Loucy (cell line): ENCODE data around the gene MAP4K1.

Experiments used
- H2AFZ ChIP-seq: fragments of 200-600 bp; sonication (generic); 2 replicates; pipeline ENCODE4 v1.6.0; 2016; ENCODE audit warnings: antibody characterized with exemption, mild to moderate bottlenecking, low read length, moderate library complexity
- H3F3A ChIP-seq: fragments of 200-600 bp; 2 replicates; pipeline ENCODE4 v1.6.0; 2016; ENCODE audit warnings: antibody characterized with exemption, low read depth, mild to moderate bottlenecking
- H3K27me3 ChIP-seq: fragments of 200-600 bp; sonication (generic); 2 replicates; pipeline ENCODE4 v1.6.1; 2014; ENCODE audit warnings: low read length, mild to moderate bottlenecking; ENCODE audit not compliant: insufficient read depth, poor library complexity, severe bottlenecking
- H3K36me3 ChIP-seq: fragments of 200-600 bp; sonication (generic); 2 replicates; pipeline ENCODE4 v1.6.1; 2016; ENCODE audit warnings: low read length; ENCODE audit not compliant: insufficient read depth
- H3K4me1 ChIP-seq: fragments of 200-600 bp; sonication (generic); 2 replicates; pipeline ENCODE4 v1.5.1; 2014; ENCODE audit warnings: low read length, mild to moderate bottlenecking; ENCODE audit not compliant: insufficient read depth, poor library complexity, severe bottlenecking
- H3K4me2 ChIP-seq: fragments of 200-600 bp; sonication (generic); 2 replicates; pipeline ENCODE4 v1.6.0; 2014; ENCODE audit warnings: antibody characterized with exemption, low read length, low read depth, mild to moderate bottlenecking; ENCODE audit not compliant: poor library complexity, severe bottlenecking
- H3K4me3 ChIP-seq: fragments of 200-600 bp; sonication (generic); 2 replicates; pipeline ENCODE4 v1.5.1; 2014; ENCODE audit warnings: low read length, mild to moderate bottlenecking, mixed read lengths; ENCODE audit not compliant: poor library complexity, severe bottlenecking
- H3K79me2 ChIP-seq: fragments of 200-600 bp; sonication (generic); 2 replicates; pipeline ENCODE4 v1.6.1; 2014; ENCODE audit warnings: low read length; ENCODE audit not compliant: insufficient read depth
- H3K9ac ChIP-seq: fragments of 200-600 bp; sonication (generic); 2 replicates; pipeline ENCODE4 v1.6.0; 2014; ENCODE audit warnings: mild to moderate bottlenecking, low read depth, low read length, moderate library complexity; ENCODE audit not compliant: poor library complexity, severe bottlenecking
- H3K9me2 ChIP-seq: fragments of 200-600 bp; sonication (generic); replicated peaks from 2 replicates; pipeline ENCODE4 v1.6.1; 2016; ENCODE audit warnings: low read depth, low read length, mixed read lengths
- H3K9me3 ChIP-seq: fragments of 200-600 bp; sonication (generic); 2 replicates; pipeline ENCODE4 v1.6.1; 2014; ENCODE audit warnings: mild to moderate bottlenecking, antibody characterized with exemption, low read length, low read depth; ENCODE audit not compliant: insufficient read depth
- H4K20me1 ChIP-seq: fragments of 200-600 bp; sonication (generic); 2 replicates; pipeline ENCODE4 v1.6.0; 2014; ENCODE audit warnings: antibody characterized with exemption, low read length, mild to moderate bottlenecking; ENCODE audit not compliant: insufficient read depth, poor library complexity, severe bottlenecking
- CTCF ChIP-seq: fragments of 200-600 bp; sonication (generic); conservative IDR thresholded peaks from 2 replicates; pipeline ENCODE4 v1.5.1; 2014; ENCODE audit warnings: mild to moderate bottlenecking, antibody characterized with exemption, low read length
- EZH2phosphoT487 ChIP-seq: fragments of 200-600 bp; IDR thresholded peaks from 2 replicates; pipeline ENCODE4 v1.6.1; 2018; ENCODE audit warnings: antibody characterized with exemption, mild to moderate bottlenecking, moderate library complexity, borderline replicate concordance

The MAP4K1 gene

GRCh38 chr19:38639679-38640078, 21.9 kb upstream of the MAP4K1 start:
- Histone ChIP-seq H3K4me2 (no peak overlapping the region), H3K79me2 (no peaks in the 10 kb centered on the region), H2AFZ (no peak overlapping the region), H3K9ac (no peak overlapping the region), H3K9me2 (no peaks in the 10 kb centered on the region), H4K20me1 (no peaks in the 10 kb centered on the region), H3K9me3 (no peaks in the 10 kb centered on the region), H3F3A (no peaks in the 10 kb centered on the region), H3K4me1 (peaks cover 13% of the 10 kb centered on the region), H3K4me3 (no peak overlapping the region), H3K36me3 (peaks cover 3% of the 10 kb centered on the region; the same call in 1 of the 2 replicates), H3K27me3 (no peaks in the 10 kb centered on the region)
- TF ChIP-seq EZH2phosphoT487 (no peak), CTCF (no peak)

- H3K79me2 ChIP-seq: no peaks in the 10 kb centered on the region
- H3F3A ChIP-seq: no peaks in the 10 kb centered on the region
- H3K9me3 ChIP-seq: no peaks in the 10 kb centered on the region
- no peak overlapping the region for H3K4me2 ChIP-seq
- H3K4me1 ChIP-seq: peaks cover 13% of the 10 kb centered on the region
- H3K36me3 ChIP-seq: peaks cover 3% of the 10 kb centered on the region; the same call in 1 of the 2 replicates
- no peak overlapping the region for H3K9ac ChIP-seq
- H3K27me3 ChIP-seq: no peaks in the 10 kb centered on the region
- H4K20me1 ChIP-seq: no peaks in the 10 kb centered on the region
- no peak overlapping the region for H3K4me3 ChIP-seq
- no peak overlapping the region for H2AFZ ChIP-seq
- TF ChIP-seq CTCF (no peak), EZH2phosphoT487 (no peak)
- no peaks in the 10 kb centered on the region for H3K9me2 ChIP-seq
Measured at GRCh38 chr19:38638461-38638860, 20.7 kb upstream of the MAP4K1 start.

- H3K9me2 ChIP-seq: no peaks in the 10 kb centered on the region
- no peaks in the 10 kb centered on the region for H3K79me2 ChIP-seq
- H3K36me3 ChIP-seq: peaks cover 3% of the 10 kb centered on the region; the same call in 1 of the 2 replicates
- H3K4me3 ChIP-seq: no peak overlapping the region
- no peak overlapping the region for H3K9ac ChIP-seq
- no peaks in the 10 kb centered on the region for H3K9me3 ChIP-seq
- H3K4me2 ChIP-seq: no peak overlapping the region
- no peak overlapping the region for H2AFZ ChIP-seq
- no peaks in the 10 kb centered on the region for H3F3A ChIP-seq
- no peak for TF ChIP-seq EZH2phosphoT487
- H3K4me1 ChIP-seq: peaks cover 9% of the 10 kb centered on the region
- no peaks in the 10 kb centered on the region for H4K20me1 ChIP-seq
- H3K27me3 ChIP-seq: no peaks in the 10 kb centered on the region
Measured at GRCh38 chr19:38635483-38636399, 18.0 kb upstream of the MAP4K1 start.
